ENCODE data around the gene CCDC188.

Gene CCDC188

DNA sequence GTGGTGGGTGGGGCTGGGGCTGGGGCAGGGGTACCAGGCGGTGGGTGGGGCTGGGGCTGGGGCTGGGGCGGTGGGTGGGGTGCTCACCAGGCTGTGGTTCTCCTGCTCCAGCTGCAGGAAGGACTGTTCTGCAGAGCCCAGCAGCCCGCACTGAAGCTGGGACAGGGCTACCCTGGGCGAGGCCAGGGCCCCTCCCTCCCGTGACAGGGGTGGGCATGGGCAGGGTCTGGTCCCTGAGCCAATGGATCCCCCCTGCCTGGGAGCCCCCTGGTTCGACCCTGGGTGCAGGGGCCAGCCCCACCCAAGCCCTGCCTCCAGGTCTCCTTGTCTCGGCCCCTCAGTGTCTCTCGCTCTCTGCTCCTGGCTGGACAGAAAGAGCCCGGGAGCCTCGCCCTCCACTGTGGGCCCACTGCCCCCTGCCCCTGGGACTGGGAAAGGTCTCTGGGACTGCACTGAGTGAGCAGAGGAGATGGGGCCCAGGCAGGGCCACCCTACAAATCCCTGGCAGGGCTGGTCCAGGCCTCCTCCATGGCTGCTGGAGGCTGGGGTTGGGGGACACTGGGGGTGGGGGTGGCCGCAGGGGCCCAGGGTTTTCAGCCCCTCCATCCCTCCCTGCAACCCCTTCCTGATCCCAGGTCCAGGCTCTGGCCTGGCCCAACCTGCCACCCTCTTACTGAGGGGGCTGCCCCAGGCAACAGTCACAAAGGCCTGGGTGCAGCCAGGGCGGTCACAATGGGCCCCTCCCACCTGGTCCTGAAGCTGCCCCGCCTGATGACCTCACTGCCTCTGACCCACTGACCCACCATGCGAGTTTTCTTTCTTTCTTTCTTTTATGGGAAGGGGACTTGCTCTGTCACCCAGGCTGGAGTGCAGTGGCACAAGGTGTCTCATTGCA lies at the start of gene CCDC188:
CCDC188 (minus strand) TSS at position 675 of the 895 bp plus-strand sequence; CDS start at position 606, 69 bp downstream.
- in situ Hi-C loops (cut with MboI; ENCODE audit: low sequenced_read_pairs), result loop anchor here (10.0 kb wide), 1 partner anchor 124 kb away; no protein-coding TSS in a partner anchor

DNA sequence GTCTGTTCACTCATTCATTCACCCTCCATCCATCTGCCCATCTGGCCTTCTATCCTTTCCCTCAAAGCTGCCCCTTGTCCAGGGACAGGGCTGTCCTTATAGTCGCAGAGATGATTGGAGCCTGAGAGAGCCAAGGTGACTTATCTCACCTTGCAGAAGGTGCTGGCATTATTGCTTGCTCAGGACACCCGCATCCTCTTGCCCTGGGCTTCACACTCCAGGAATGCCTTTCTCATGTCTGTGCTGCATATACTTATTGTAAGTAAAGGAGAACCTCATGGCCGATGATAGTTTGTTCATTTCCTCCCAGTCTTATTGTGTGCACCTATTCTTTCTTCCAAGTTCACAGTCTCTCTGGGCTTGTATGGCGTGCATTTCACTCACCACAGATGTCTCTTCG lies 49.1 kb upstream of the CCDC188 start:
- in situ Hi-C loops (cut with MboI; ENCODE audit: low sequenced_read_pairs), result no loop called here

DNA sequence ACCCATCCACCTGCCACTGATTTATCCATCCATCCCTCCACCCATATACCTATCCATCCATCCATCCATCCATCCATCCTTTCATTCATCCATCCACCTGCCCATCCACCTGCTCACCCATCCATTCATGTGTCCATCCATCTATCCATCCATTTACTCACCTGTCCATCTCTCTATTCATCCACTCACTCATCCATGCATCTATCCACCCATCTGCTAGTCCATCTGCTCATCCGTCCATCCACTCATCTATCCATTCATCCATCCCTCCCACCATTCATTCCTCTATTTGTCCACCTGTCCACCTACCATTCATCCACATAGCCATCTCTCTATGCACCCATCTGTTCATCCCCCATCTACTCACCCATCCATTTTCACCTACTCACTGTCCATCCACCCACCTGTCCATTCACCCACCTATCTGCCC lies 48.6 kb upstream of the CCDC188 start:
- in situ Hi-C loops (cut with MboI; ENCODE audit: low sequenced_read_pairs), result no loop called here

DNA sequence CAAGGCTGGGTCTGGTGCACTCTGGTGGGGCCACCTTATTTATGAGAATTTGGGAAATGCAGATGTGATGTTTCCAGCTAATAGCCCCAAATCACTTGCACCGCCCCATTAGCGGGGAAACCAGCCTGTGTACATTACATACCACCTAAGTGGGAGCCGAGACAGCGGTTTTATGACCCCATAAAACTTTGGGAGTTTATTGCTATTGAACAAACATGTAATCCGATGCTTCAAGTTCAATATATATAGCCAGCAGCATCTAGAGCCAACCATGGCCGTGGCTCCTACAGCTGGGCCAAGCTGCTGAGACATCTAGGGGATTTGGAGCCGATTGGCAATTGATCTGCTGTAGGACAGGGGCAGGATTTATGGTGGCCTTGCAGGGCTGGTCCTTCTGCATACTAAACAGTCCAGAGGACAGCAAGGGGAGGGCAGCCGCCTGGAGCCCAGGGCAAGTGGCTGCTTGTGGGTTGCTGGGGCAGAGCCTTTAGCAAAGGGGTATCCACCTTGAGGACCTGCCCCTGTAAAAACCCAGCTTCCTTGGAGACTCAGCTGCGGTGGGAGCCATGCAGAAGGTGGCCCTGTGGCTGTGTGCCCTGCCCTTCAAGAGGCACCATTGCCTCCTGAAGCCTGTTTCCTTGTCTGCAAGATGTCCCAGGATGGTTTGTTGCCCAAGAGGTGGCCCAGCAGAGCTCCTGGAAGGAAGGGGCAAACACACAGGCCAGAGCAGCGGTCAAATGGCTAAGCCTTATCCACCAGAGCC lies 47.9 kb upstream of the CCDC188 start:
- in situ Hi-C loops (cut with MboI; ENCODE audit: low sequenced_read_pairs), result no loop called here

DNA sequence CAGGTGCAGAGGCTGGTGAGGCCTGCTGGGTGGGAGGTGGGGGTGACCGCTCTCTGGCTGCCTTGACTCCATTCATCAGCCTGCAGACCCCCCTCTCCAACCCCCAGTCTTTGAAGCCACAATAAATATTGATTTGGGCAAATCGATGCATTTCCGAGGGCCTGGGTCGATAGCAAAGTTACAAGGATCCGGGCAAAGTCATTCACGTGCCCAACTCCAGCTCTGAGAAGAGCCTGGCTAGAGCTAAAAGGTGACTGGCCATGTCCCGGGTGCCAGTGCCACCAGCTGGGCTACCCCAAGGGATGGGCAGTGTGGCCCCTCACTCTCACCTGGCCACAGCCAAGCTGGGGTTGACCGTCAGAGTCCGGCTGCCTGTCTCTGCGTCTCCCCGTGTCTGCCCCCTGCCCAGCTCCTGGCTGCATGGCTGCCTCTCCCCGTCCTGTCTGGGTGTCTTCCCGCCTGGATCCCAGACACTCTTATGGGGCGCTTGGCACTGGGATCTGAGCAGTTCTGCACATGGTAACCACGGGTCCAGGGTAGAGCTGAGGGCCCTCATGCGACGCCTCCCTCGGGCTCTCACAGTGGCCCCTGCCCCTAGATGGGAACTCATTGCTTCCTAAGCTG lies 46.7 kb upstream of the CCDC188 start:
- in situ Hi-C loops (cut with MboI; ENCODE audit: low sequenced_read_pairs), result no loop called here

DNA sequence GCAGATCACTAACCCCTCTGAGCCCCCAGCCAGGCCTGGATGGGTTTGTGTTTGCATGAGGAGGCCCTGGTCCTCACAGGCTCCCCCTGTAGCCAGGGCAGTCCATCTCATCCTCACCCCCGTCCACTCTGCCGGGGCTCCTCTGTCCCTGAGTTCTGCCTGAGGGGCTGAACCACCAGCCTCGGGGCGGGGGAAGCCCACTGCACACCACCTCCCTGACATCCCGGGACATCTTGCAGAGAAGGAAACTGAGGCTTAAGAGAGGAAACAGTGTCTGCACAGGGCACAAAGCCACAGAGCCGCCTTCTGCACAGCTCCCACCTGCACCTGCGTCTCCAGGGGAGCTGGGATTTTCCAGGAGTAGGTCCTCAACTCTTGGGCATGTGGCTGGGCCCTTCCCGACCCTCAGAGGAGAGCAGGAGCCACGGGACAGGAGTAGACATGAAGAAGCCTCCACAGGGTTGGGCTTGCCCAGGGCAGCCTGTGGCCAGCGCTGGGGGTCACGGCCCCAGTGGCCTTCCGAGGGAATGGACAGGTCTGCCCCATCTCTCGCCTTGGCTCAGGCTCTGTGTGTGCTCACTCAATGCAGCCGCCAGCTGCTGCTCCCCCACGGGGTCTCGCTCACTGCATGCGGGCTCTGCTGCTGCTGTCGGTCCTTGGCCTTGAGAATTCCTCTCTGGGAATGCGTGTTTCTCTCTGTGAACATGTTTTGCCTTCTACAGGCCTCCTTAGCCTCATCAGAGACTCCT lies 45.4 kb upstream of the CCDC188 start:
- in situ Hi-C loops (cut with MboI; ENCODE audit: low sequenced_read_pairs), result no loop called here

DNA sequence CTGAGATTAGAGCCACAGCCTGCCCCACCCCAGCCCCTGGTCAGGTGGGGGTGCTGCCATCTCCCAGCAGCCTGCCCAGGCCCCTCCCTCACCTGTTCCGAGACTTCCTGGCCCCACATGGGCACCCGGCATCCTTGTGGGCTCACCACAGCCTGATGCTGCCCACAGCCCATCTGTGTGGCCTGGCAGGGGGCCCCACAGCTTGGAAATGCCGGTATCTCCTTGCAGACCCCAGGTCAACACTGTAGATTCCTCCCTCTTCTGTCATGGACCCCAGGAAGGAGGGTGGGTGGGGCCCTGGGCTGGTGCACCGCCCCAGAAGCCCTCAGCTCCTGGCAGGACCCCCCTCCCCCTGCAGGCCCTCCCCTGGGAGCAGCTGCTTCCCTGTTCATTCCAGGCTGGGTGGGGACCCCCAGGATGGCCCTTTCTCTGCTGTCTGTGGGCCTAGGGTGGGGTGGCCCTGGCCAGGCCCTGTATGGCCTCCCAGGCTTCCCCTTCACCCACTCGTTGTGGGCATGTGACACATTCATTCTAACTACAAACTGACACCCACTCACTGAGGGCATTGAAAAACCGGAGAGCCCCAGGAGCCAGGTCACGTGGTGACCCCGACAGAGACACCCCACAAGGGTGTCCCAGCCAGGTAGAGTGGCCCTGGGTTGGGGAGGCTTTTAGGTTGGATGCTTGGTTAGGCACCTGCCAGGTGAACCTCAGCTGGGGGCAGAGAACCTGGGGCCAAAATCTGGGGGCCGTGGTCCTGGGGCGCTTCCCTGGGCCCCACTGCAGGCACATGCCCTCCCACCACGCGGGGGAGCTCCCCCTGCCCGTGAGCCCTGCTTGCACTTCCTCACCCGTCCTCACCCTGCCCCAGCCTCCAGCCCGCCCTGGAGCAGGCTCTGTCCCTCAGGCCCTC lies 44.1 kb upstream of the CCDC188 start:
- in situ Hi-C loops (cut with MboI; ENCODE audit: low sequenced_read_pairs), result no loop called here

DNA sequence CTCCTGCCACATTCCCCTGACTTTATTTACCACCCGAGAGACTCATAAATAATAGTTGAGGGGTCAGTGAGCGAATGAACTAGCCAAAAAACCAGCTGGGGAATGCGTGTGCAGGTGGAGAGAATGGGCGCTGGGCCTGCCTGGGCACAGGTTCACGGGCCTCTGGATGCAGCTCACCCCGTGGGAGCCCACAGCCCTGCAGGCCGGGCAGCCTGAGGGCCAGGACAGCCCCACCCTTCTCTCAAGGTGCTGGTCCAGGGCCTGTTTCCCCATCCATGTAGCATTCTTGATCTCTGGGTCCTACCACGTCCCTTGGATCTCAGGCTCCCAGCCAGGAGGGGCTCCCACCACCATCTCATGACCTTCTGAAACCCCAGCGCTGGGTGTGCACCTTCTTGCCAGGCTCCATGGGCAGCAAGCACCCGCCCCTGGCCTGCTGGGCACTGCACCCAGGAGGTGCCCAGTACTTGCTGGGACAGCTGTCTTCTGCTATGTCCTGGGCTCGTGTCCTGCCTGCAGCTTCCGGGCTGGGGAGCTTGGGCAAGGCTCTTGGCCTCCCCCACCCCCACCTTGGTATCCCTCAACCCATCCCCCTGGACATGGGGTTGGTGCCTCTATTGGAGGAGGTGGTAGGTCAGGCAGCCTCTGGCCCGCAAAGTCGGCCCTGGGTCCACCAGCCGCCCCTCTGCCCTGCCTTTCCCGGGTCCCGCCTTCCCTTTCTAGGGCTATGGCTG lies 43.1 kb upstream of the CCDC188 start:
- in situ Hi-C loops (cut with MboI; ENCODE audit: low sequenced_read_pairs), result no loop called here

DNA sequence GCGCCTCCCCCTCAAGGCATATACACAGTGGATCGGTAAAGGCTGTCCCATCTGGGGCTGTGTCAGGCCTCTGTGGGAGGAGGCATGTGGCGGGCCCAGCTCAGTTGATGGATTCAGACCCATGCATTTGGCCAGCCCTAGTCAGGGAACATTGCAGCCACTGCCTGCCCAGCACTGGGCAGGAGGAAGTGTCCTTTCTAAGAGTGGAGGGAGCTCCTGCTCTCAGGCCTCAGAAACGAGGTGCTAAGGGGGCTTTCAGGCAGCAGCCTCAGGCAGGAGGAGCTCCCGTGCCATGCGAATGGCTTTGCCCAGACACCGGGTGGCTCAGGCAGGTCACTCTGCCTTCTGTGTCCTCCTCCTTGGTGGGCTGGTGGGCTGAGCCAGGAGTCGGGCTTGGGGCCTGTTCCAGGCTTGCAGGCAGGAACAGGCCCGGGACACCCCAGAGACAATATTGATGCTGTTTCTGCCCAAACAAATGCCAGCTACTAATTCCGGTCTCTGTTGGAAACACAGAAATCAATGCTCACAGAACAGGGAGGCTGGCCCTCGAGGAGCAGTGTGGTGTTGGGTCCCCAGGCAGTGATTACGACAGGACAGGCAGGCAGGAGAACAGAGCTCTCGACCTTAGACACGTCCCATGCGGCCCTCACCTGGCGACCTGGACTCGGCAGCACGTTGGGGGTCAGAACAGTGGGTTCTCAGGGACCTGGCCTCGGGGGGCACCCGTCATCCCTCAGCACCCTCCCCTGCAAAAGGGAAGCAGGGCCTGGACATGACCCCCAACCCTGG lies 42.3 kb upstream of the CCDC188 start:
- in situ Hi-C loops (cut with MboI; ENCODE audit: low sequenced_read_pairs), result no loop called here

DNA sequence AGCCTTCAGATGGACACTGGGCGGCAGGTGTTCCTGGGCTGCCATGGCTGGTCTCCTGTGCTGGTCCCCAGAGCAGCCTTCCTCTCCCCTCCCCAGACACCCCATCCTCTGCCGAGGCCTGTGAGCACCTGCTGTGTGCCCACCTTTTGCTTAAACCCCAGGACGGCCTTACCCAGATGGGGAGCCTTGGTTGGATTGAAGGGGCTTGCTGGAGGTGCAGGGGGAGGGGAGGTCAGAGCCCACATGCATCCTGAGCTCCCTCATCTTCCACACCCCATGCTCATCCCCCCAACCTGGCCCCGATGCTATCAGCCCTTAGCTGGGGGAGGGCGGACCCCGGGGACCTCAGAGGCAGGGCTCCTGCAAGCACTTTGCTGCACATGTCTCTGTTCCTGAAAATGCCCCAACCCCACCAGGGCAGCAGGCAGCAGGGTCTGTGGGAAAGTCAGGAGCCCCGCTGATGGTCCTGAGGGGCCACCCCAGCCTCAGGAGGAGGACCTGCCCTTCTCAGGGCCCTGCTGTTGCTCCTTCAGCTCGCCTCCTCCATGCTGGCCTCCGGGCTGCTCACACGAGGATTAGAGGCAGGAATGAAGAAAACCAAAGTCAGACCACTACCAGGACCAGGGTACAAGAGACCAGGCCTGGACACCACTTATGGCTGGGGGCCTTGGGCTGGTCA lies 41.6 kb upstream of the CCDC188 start:
- in situ Hi-C loops (cut with MboI; ENCODE audit: low sequenced_read_pairs), result no loop called here

DNA sequence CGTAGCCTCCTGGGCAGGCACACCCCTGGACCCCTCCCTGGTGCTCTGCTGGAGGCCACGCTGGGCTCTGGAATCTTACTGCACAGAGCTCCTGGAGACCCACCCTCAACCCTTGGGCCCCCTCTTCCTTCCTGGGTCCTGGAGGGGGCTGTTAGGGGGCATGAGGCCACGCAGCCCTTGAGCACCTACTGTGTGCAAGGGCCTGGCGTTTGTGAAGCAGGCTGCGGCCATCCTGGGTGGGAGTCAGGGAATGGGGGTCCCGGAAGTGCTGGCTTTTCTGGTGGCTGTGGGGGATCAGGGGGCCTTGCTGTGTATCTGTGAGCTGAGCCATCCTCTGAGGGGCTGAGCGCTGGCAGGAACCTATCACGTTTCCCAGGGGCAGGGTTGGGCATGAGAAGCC lies 40.9 kb upstream of the CCDC188 start:
- in situ Hi-C loops (cut with MboI; ENCODE audit: low sequenced_read_pairs), result no loop called here

DNA sequence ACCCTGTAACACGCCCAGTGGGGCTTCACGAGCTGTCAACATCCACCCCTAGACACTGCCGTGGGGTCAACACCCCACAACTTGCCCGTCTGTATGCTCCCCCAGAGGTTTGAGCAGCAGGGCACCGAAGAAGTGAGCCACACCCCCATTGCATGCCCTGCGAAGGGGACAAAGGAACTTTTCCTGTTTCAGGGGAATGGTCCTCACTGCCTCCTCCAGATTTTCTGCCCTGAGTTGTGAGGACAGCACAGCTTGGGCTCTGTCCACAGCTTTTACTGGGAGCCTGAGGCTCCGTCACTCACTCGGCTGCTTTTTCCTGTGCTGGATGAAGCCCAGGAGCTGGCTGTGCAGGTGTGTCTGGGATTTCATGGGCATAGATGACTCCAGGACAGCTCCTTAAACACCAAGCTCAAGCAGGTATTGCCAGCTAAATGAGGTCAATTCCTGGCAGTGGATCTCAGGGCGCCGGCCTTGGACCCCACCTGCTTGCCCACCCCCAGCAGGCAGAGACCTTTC lies 40.2 kb upstream of the CCDC188 start:
- in situ Hi-C loops (cut with MboI; ENCODE audit: low sequenced_read_pairs), result no loop called here

DNA sequence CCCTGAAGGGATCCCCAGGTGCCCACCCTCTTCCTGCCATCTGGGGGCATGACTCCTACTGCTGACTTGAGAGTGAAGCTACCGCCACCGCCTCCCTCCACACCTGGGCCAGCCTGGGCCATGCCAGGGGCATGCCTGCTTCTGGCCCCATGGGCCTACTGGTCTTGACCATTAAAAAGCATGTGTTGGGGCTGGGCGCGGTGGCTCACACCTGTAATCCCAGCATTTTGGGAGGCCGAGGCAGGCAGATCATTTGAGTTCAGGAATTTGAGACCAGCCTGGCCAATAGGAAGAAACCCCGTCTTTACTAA lies 37.7 kb upstream of the CCDC188 start:
- in situ Hi-C loops (cut with MboI; ENCODE audit: low sequenced_read_pairs), result no loop called here

DNA sequence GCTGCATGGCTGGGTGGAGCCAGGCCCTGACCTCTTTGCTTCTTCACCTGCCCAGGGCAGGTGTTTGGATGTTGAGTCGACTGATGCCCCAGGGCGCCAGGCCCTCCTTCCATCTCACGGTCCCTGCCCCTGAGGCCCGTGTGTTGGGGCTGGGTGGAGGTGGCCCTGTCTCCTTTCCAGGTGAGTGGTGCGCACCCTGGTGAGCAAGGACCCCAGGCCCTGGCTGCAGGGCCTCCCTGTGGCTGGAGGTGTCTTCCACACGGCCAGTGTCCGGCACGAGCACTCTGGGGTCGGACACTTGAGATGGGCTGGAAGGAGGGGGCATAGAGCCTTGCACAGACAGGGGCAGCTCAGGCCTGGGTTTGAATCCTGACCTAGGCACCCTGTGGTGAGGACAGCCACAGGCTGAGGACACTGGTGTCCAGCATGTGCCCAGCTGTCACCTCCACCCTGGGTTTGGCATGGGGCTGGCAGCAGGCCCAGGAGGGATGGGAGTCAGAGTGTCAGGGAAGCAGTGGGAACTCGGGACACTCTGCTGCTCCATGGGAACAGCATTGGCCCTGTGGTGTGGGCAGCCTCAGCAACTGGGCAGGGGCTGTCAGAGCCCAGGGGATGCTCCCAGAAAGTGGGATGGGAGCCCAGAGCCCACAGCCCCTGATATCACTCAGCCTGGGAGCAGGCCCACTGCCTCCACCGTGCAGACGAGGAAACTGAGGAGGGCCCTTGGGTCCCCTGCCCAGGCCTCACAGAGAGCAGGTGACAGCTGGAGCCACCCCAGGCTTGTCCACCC lies 37.1 kb upstream of the CCDC188 start:
- in situ Hi-C loops (cut with MboI; ENCODE audit: low sequenced_read_pairs), result no loop called here

DNA sequence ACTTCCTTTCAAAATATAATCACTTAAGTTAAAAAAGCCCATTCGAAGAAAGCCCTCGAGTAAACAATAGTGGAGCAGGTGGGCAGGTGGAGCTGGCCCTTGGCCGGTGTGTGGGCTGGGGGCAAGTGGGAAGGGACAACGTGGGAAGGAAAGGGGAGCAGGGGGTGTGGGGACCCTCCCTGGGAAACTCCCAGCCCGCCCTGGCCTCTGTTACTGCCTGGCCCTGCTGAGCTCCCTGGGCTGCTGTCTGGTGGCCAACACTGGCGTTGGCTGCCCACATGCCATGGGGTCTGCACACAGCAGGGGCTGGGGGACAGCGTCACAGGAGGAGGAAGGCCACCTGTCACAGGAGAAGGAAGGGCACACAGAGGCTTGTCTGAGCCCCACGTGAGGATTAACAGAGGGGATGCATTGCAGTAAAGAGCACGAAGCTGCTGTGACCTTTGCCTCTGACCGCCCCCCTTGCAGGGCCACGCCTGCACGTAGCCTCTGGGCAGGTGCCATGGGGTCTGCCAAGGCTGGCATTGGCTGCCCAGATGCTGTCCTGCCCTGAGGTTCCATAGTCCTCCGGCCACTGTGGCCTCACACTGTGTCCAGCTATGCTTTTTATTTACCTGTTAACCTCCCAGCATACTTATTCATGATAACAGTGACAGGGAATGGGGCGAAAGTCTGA lies 36.2 kb upstream of the CCDC188 start:
- in situ Hi-C loops (cut with MboI; ENCODE audit: low sequenced_read_pairs), result no loop called here

DNA sequence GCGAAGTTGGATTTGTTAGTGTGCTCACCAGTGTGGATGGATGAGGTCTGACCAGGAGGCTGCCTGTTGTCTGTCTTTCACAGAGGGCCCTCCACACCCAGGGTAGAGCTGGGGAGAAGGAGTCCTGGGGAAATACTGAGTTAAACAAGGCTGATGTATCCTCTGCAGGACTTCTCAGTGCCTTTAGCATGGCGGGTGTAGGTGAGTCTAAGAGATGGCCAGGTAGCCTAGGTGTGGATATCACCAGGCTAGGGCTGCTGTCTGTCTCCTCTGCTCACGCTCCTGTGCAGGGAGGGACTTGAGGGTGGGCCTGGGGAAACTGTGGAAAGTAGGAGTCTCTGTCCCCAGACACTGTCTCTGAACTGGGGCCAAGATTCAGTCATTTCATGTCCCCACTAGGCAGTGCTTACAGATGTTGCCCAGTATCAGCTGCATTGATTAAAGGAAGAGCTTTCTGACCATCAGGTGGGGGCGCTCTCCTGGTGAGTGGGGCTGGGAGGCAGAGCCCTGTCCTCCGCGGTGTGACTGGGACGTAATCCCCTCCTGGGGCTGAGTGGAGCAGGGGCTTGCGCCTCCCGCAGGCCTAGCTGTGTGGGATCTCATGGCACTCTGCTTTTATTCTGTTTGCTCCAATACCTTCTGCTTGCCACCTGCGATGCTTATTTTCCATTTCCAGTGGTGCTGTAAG lies 35.5 kb upstream of the CCDC188 start:
- in situ Hi-C loops (cut with MboI; ENCODE audit: low sequenced_read_pairs), result no loop called here
